Fibroblast of lung (primary cell): ENCODE results near the gene TKFC.

Experiments used
- CTCF ChIP-seq, 2 donors: IDR thresholded peaks in 1 of 2; conservative IDR thresholded peaks in 1 of 2; 1 replicate in 1 of 2; 2 replicates in 1 of 2; pipeline ENCODE4 v1.5.1; 2011 to 2012; ENCODE audit warnings: low read length in 2 of 2, control low read depth in 1 of 2, inconsistent platforms in 1 of 2, low read depth in 1 of 2, mild to moderate bottlenecking in 1 of 2
- EZH2 ChIP-seq: IDR thresholded peaks from 2 replicates; pipeline ENCODE4 v1.5.1; 2012; ENCODE audit warnings: low read length, control low read depth, mild to moderate bottlenecking; ENCODE audit errors: missing control alignments

DNA sequence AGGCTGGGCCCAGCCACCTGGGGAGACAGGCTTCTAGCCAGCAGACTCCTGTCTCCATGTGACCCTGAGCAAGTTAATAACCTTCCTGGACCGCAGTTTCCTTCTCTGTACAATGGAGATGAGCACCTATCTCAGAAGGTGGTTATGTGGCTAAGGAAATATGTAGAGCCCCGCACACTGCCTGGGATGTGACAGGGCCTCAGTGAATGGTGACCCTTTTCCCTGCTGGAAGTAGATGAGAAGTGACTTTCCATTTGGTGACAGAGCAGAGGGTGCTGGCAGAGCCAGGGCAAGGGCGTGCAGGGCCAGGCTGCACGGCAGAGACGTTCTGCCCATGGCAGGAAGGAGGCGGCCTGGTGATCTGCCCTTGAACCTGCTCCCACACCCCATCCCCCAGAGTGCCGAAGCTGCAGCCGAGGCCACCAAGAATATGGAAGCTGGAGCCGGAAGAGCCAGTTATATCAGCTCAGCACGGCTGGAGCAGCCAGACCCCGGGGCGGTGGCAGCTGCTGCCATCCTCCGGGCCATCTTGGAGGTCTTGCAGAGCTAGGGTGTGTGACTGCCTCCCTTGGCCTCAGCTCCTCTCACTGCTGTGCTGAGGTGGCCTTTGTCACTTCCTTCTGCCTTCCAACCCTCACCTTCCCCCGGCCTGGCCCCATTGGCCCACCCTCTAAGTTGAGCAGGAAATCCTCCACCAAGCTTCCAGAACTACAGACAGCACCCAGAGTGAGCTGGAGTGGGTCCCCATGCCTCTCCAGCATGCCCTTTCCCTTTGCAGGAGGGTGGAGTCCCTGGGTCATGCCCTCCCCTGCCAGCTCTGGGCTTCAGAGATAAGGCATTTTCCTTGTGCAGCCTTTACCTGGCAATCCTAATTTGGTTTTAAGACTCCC, 13.2 kb downstream of the TKFC start:
- no peak for TF ChIP-seq CTCF (conservative IDR thresholded peaks at IDR 0.05 in 1 of 2, IDR thresholded peaks at IDR 0.05 in 1 of 2; ENCODE audit: low read depth in 1 of 2, low read length in 2 of 2)
- TF ChIP-seq EZH2, result no peak
